ENCODE measurements around the gene SMPD1. TPM values are rescaled to one million over a fixed set of nuclear protein-coding genes. Genes with fewer than 3 reads are reported as not detected.

Gene SMPD1
- total and polyA plus RNA-seq, 2 experiments from 2014 or later = 0.76 to 0.97 TPM

GRCh38 chr11:6431861-6432260 is 41.6 kb downstream of the SMPD1 start (continued):
- no peak for TF ChIP-seq ZNF462 (CRISPR knock-in tag; IDR thresholded peaks at IDR 0.05)
- no peak for TF ChIP-seq EZH2phosphoT487 (IDR thresholded peaks at IDR 0.05; ENCODE audit: unreplicated experiment)
- no peak for TF ChIP-seq CTCF (conservative IDR thresholded peaks at IDR 0.05; ENCODE audit: low read depth in 2 of 2)

DNA sequence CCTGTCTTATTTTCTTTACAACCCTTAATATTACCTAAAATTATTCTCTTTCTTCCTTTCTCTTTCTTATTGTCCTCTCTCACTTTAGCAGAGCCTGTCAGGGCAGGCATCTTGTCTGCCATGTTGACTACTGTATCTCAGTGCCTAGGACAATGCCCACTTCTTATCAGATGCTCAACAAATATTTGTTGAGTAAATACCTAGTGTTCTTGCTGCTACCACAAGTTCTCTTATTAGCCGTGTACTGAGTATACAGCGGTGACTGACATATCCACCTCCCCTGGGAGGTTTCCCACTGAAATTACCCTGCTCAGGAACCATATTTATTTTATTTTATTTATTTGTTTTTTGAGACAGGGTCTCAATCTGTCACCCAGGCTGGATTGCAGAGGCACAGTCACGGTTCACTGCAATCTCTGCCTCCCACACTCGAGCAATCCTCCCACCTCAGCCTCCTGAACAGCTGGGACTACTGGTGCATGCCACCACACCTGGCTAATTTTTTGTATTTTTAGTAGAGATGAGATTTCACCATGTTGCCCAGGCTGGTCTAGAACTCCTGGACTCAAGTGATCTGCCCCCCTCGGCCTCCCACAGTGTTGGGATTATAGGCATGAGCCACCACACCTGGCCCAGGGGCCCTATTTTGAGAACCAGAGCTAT is 43.9 kb downstream of the SMPD1 start:
- no peak for TF ChIP-seq CTCF (conservative IDR thresholded peaks at IDR 0.05; ENCODE audit: low read depth in 2 of 2)
- Histone ChIP-seq H3F3A (replicated peaks; ENCODE audit: low read depth) (no peaks in the 10 kb centered on the region), H3K4me3 (no peak overlapping the region), H3K4me1 (ENCODE audit: insufficient read depth) (no peaks in the 10 kb centered on the region), H3K79me2 (replicated peaks; ENCODE audit: insufficient read depth) (no peaks in the 10 kb centered on the region), H3K4me2 (no peak overlapping the region), H3K27me3 (ENCODE audit: insufficient read depth) (no peaks in the 10 kb centered on the region), H2AFZ (no peak overlapping the region), H3K36me3 (ENCODE audit: insufficient read depth) (no peaks in the 10 kb centered on the region), H4K20me1 (replicated peaks; ENCODE audit: insufficient read depth) (no peaks in the 10 kb centered on the region), H3K9me2 (ENCODE audit: insufficient read depth) (no peaks in the 10 kb centered on the region), H3K27ac (ENCODE audit: low read depth) (no peak overlapping the region)
- no peak overlapping the region for H3K4me3 Mint-ChIP-seq
- H3K9me3 Mint-ChIP-seq = no peaks in the 10 kb centered on the region
- no peaks in the 10 kb centered on the region for H3K4me1 Mint-ChIP-seq
- no peak for DNase-seq (ENCODE audit: low spot score)
- H3K36me3 Mint-ChIP-seq (ENCODE audit: low read depth) = no peaks in the 10 kb centered on the region
- no peak overlapping the region for H3K27ac Mint-ChIP-seq
- ATAC-seq = no peak
- H3K27me3 Mint-ChIP-seq (ENCODE audit: insufficient read depth, low read depth, poor library complexity) = peaks cover 5% of the 10 kb centered on the region

All from GM23338 (cell line).